H9 (cell line): ENCODE measurements around the gene KLF11. TPM values are rescaled to one million over a fixed set of nuclear protein-coding genes. Genes with fewer than 3 reads are reported as not detected.

Experiments
- DNase-seq: peaks from one replicate; pipeline ENCODE4 v3.0.0-alpha.2; 2017
- H2AFZ ChIP-seq: one replicate; pipeline ENCODE4 v1.6.1; 2013; ENCODE audit warnings: mild to moderate bottlenecking, low read length, control low read depth, moderate library complexity
- H2AK5ac ChIP-seq: 2 replicates; pipeline ENCODE4 v1.6.1; 2013; ENCODE audit warnings: low read length, control low read depth, mixed read lengths; ENCODE audit not compliant: insufficient read length
- H2BK120ac ChIP-seq: one replicate; pipeline ENCODE4 v1.6.1; 2013; ENCODE audit warnings: low read depth, mild to moderate bottlenecking, low read length, control low read depth, inconsistent platforms; ENCODE audit not compliant: poor library complexity, severe bottlenecking
- H2BK12ac ChIP-seq: 2 replicates; pipeline ENCODE4 v1.6.1; 2013; ENCODE audit warnings: low read length, control low read depth, mixed read lengths, low read depth; ENCODE audit not compliant: insufficient read length
- H2BK15ac ChIP-seq: 2 replicates; pipeline ENCODE4 v1.6.1; 2013; ENCODE audit warnings: low read depth, low read length, control low read depth
- H2BK20ac ChIP-seq: one replicate; pipeline ENCODE4 v1.6.1; 2013; ENCODE audit warnings: low read depth, mild to moderate bottlenecking, low read length, control low read depth, inconsistent platforms; ENCODE audit not compliant: poor library complexity, severe bottlenecking
- H2BK5ac ChIP-seq: 2 replicates; pipeline ENCODE4 v1.6.1; 2013; ENCODE audit warnings: low read length, control low read depth, mixed read lengths; ENCODE audit not compliant: insufficient read length
- H3K14ac ChIP-seq: 2 replicates; pipeline ENCODE4 v1.6.1; 2013; ENCODE audit warnings: low read length, control low read depth; ENCODE audit not compliant: insufficient read depth
- H3K18ac ChIP-seq: 2 replicates; pipeline ENCODE4 v1.6.1; 2013; ENCODE audit warnings: low read depth, mild to moderate bottlenecking, mixed read lengths, low read length, control low read depth; ENCODE audit not compliant: insufficient read length
- H3K23ac ChIP-seq: 2 replicates; pipeline ENCODE4 v1.6.1; 2013; ENCODE audit warnings: low read length, control low read depth, mixed read lengths, low read depth; ENCODE audit not compliant: insufficient read length
- H3K23me2 ChIP-seq: 2 replicates; pipeline ENCODE4 v1.6.1; 2013; ENCODE audit warnings: low read depth, mild to moderate bottlenecking, mixed read lengths, low read length, control low read depth; ENCODE audit not compliant: insufficient read length, poor library complexity, severe bottlenecking
- H3K27ac ChIP-seq: 2 replicates; pipeline ENCODE4 v1.5.1; 2013; ENCODE audit warnings: low read length, control low read depth, mixed read lengths, low read depth; ENCODE audit not compliant: insufficient read length
- H3K27me3 ChIP-seq: 2 replicates; pipeline ENCODE4 v1.6.1; 2013; ENCODE audit warnings: low read length, control low read depth, inconsistent platforms; ENCODE audit not compliant: insufficient read depth
- H3K4ac ChIP-seq: 2 replicates; pipeline ENCODE4 v1.6.1; 2013; ENCODE audit warnings: low read depth, mild to moderate bottlenecking, control low read depth, inconsistent platforms, low read length, moderate library complexity
- H3K4me1 ChIP-seq: 2 replicates; pipeline ENCODE4 v1.6.1; 2013; ENCODE audit warnings: low read length, control low read depth, inconsistent platforms; ENCODE audit not compliant: insufficient read depth
- H3K4me2 ChIP-seq: 2 replicates; pipeline ENCODE4 v1.6.1; 2013; ENCODE audit warnings: low read length, control low read depth, mixed read lengths; ENCODE audit not compliant: insufficient read length, insufficient read depth
- H3K56ac ChIP-seq: 2 replicates; pipeline ENCODE4 v1.6.1; 2013; ENCODE audit warnings: low read depth, mild to moderate bottlenecking, mixed read lengths, low read length, control low read depth; ENCODE audit not compliant: insufficient read length
- H3K79me1 ChIP-seq: 2 replicates; pipeline ENCODE4 v1.6.1; 2013; ENCODE audit warnings: low read depth, mild to moderate bottlenecking, moderate library complexity, low read length, control low read depth, inconsistent platforms; ENCODE audit not compliant: insufficient read depth, poor library complexity, severe bottlenecking
- H3K79me2 ChIP-seq: 2 replicates; pipeline ENCODE4 v1.6.1; 2013; ENCODE audit warnings: low read length, control low read depth, inconsistent platforms; ENCODE audit not compliant: insufficient read depth
- H3K9ac ChIP-seq: 2 replicates; pipeline ENCODE4 v1.6.1; 2013; ENCODE audit warnings: low read length, control low read depth, mixed read lengths; ENCODE audit not compliant: insufficient read length; ENCODE audit errors: extremely low read depth
- H3K9me3 ChIP-seq: one replicate; pipeline ENCODE4 v1.6.1; 2013; ENCODE audit warnings: low read depth, low read length, inconsistent platforms; ENCODE audit not compliant: control insufficient read depth
- H3T11ph ChIP-seq: one replicate; pipeline ENCODE4 v1.6.1; 2013; ENCODE audit warnings: mild to moderate bottlenecking, low read length, control low read depth, inconsistent platforms
- H4K20me1 ChIP-seq: one replicate; pipeline ENCODE4 v1.6.1; 2013; ENCODE audit not compliant: control insufficient read depth, insufficient read length, insufficient read depth
- H4K5ac ChIP-seq: 2 replicates; pipeline ENCODE4 v1.6.1; 2013; ENCODE audit warnings: low read depth, mild to moderate bottlenecking, mixed read lengths, low read length, control low read depth; ENCODE audit not compliant: insufficient read length
- H4K8ac ChIP-seq: replicated peaks from 2 replicates; pipeline ENCODE4 v1.6.1; 2013; ENCODE audit warnings: low read length, control low read depth, mixed read lengths, low read depth; ENCODE audit not compliant: insufficient read length
- H4K91ac ChIP-seq: 2 replicates; pipeline ENCODE4 v1.6.1; 2013; ENCODE audit warnings: low read depth, mild to moderate bottlenecking, moderate library complexity, mixed read lengths, low read length, control low read depth; ENCODE audit not compliant: insufficient read length
- H3K27ac Mint-ChIP-seq, 3 experiments: 2 replicates in 2 of 3; 3 replicates in 1 of 3; pipeline ENCODE4 v1.8.0; 2020 to 2021; ENCODE audit warnings: mixed read lengths in 3 of 3, mild to moderate bottlenecking in 1 of 3, moderate library complexity in 1 of 3
- H3K27me3 Mint-ChIP-seq: 2 replicates; pipeline ENCODE4 v1.8.0; 2021; ENCODE audit warnings: low read depth, mild to moderate bottlenecking, moderate library complexity, mixed read lengths
- H3K36me3 Mint-ChIP-seq, 3 experiments: 2 replicates in 2 of 3; 3 replicates in 1 of 3; pipeline ENCODE4 v1.8.0; 2020 to 2021; ENCODE audit warnings: low read depth in 3 of 3, mixed read lengths in 3 of 3; ENCODE audit not compliant: insufficient read depth in 1 of 3
- H3K4me1 Mint-ChIP-seq, 2 experiments: 2 replicates each; pipeline ENCODE4 v1.8.0; 2020; ENCODE audit warnings: mixed read lengths in 2 of 2
- H3K4me3 Mint-ChIP-seq, 2 experiments: 2 replicates in 1 of 2; 3 replicates in 1 of 2; pipeline ENCODE4 v1.8.0; 2020 to 2021; ENCODE audit warnings: mild to moderate bottlenecking in 2 of 2, mixed read lengths in 2 of 2, moderate library complexity in 1 of 2
- H3K9me3 Mint-ChIP-seq, 2 experiments: 2 replicates in 1 of 2; 3 replicates in 1 of 2; pipeline ENCODE4 v1.8.0; 2020; ENCODE audit warnings: mild to moderate bottlenecking in 2 of 2, mixed read lengths in 2 of 2, moderate library complexity in 1 of 2
- WGBS: extraction: QIAGEN DNeasy Blood & Tissue Kit; methylation state at CpG from one replicate; pipeline ENCODE4 v1.1.7; 2013; ENCODE audit warnings: missing lambda C conversion rate, low lambda C conversion rate, mixed read lengths; ENCODE audit not compliant: insufficient read length; ENCODE audit errors: extremely low coverage; 5-methylcytosine and 5-hydroxymethylcytosine counted together
- total RNA-seq: library from RNA; stranded (reverse); gene quantifications from 2 replicates; pipeline ENCODE4 v1.2.1, GENCODE V29; 2021
- TF ChIP-seq, protein P1 (sequence below): fragments of 200-600 bp; sonication (generic); conservative IDR thresholded peaks from 3 replicates; pipeline ENCODE4 v1.8.0; 2021; ENCODE audit warnings: antibody characterized with exemption, mild to moderate bottlenecking

Gene KLF11
- total RNA-seq, 1 experiment from 2014 or later, result 15.5 TPM

DNA sequence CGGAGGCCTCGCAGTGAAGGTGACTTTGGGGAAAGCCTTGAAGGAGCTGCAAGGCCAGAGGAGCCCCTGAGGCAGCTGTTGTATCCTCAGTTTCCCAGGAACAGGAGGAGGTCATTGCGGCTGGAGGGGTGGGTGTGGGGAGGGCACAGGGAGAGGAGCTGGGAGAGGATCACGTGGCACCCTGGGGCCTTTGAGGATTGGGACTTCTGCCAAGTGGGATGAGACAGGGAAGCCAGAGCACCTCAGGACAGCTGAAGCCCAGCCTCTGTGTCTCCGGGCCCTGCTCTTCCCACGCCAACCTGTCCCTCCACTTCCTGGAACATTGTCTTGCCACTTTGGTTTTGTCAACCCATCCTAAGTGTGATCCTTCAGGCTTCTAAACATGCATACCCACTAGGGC is 59.8 kb downstream of the KLF11 start:
- no peak overlapping the region for H4K8ac ChIP-seq
- no peak overlapping the region for H2BK15ac ChIP-seq
- H3K36me3 Mint-ChIP-seq, result peaks cover 0 to 10% (median 9%) of the 10 kb centered on the region in 3 experiments; a peak in 5 of 7 replicates
- no peak overlapping the region for H2BK120ac ChIP-seq
- H3K27me3 ChIP-seq, result no peaks in the 10 kb centered on the region
- H3K9me3 Mint-ChIP-seq, result peaks cover 10 to 14% of the 10 kb centered on the region in 2 experiments
- no peak overlapping the region for H3T11ph ChIP-seq
- no peak overlapping the region for H3K14ac ChIP-seq
- H3K4ac ChIP-seq, result no peak overlapping the region
- H3K4me3 Mint-ChIP-seq, result no peak overlapping the region
- H3K27ac Mint-ChIP-seq, result no peak overlapping the region; a peak in 1 of 7 replicates
- no peaks in the 10 kb centered on the region for H3K23me2 ChIP-seq
- no peak overlapping the region for H3K23ac ChIP-seq
- no peak overlapping the region for H3K18ac ChIP-seq
- no peak overlapping the region for H3K4me2 ChIP-seq
- no peak overlapping the region for H3K56ac ChIP-seq
- no peak overlapping the region for H3K9ac ChIP-seq
- WGBS, result no CpG with 5 or more reads among the region's 6 CpGs
- no peak overlapping the region for H3K27ac ChIP-seq
- no peak overlapping the region for H4K5ac ChIP-seq
- H4K20me1 ChIP-seq, result no peaks in the 10 kb centered on the region
- H2BK20ac ChIP-seq, result no peak overlapping the region
- H4K91ac ChIP-seq, result no peak overlapping the region
- H2AK5ac ChIP-seq, result no peak overlapping the region
- no peak for DNase-seq
- H2BK12ac ChIP-seq, result no peak overlapping the region
- H3K79me1 ChIP-seq, result no peaks in the 10 kb centered on the region
- TF ChIP-seq, protein P1, sequence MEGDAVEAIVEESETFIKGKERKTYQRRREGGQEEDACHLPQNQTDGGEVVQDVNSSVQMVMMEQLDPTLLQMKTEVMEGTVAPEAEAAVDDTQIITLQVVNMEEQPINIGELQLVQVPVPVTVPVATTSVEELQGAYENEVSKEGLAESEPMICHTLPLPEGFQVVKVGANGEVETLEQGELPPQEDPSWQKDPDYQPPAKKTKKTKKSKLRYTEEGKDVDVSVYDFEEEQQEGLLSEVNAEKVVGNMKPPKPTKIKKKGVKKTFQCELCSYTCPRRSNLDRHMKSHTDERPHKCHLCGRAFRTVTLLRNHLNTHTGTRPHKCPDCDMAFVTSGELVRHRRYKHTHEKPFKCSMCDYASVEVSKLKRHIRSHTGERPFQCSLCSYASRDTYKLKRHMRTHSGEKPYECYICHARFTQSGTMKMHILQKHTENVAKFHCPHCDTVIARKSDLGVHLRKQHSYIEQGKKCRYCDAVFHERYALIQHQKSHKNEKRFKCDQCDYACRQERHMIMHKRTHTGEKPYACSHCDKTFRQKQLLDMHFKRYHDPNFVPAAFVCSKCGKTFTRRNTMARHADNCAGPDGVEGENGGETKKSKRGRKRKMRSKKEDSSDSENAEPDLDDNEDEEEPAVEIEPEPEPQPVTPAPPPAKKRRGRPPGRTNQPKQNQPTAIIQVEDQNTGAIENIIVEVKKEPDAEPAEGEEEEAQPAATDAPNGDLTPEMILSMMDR, result no peak
- peaks cover 0 to 2% of the 10 kb centered on the region in 2 experiments; a peak in 1 of 4 replicates for H3K4me1 Mint-ChIP-seq
- H2BK5ac ChIP-seq, result no peak overlapping the region
- no peaks in the 10 kb centered on the region for H3K79me2 ChIP-seq
- H2AFZ ChIP-seq, result no peak overlapping the region
- H3K9me3 ChIP-seq, result no peaks in the 10 kb centered on the region
- no peaks in the 10 kb centered on the region for H3K27me3 Mint-ChIP-seq
- no peaks in the 10 kb centered on the region for H3K4me1 ChIP-seq

Other genes with a start within 250 kb of the KLF11 start
- 29.9 and 31.9 TPM in 2 replicates for gene TAF1B, start 200.1 kb upstream of the KLF11 start, total RNA-seq
- gene GRHL1, start 91.9 kb upstream of the KLF11 start, total RNA-seq, result 2.5 and 2.8 TPM in 2 replicates
- gene CYS1, start 36.9 kb downstream of the KLF11 start, total RNA-seq, result 0.07 and 0.35 TPM in 2 replicates
- 163 and 176 TPM in 2 replicates for gene RRM2, start 79.2 kb downstream of the KLF11 start, total RNA-seq